SK-N-SH treated with all-trans-retinoic acid at 6 μM for 48 hours (cell line): ENCODE measurements around the gene FAXDC2.

ENCODE experiments used
- CREB5 ChIP-seq: fragments of 250-450 bp; sonication (Bioruptor Pico); IDR thresholded peaks from 2 replicates; pipeline ENCODE4 v1.5.1; 2020; ENCODE audit warnings: low read depth, mild to moderate bottlenecking, moderate library complexity
- ESRRG ChIP-seq: fragments of 250-450 bp; sonication (Bioruptor Pico); IDR thresholded peaks from 2 replicates; pipeline ENCODE4 v1.6.1; 2021; ENCODE audit warnings: mild to moderate bottlenecking
- PATZ1 ChIP-seq: fragments of 250-450 bp; sonication (Bioruptor Pico); IDR thresholded peaks from 2 replicates; pipeline ENCODE4 v1.8.0; 2020; ENCODE audit warnings: mild to moderate bottlenecking, moderate library complexity, borderline replicate concordance
- PPARA ChIP-seq: fragments of 250-450 bp; sonication (Bioruptor Pico); IDR thresholded peaks from 2 replicates; pipeline ENCODE4 v1.5.0; 2020; ENCODE audit warnings: mild to moderate bottlenecking, borderline replicate concordance
- ZC3H10 ChIP-seq: fragments of 250-450 bp; sonication (Bioruptor Pico); IDR thresholded peaks from 2 replicates; pipeline ENCODE4 v1.5.1; 2021; ENCODE audit warnings: mild to moderate bottlenecking, moderate library complexity
- ZFP3 ChIP-seq: fragments of 250-450 bp; sonication (Bioruptor Pico); IDR thresholded peaks from 2 replicates; pipeline ENCODE4 v1.5.0; 2020; ENCODE audit warnings: mild to moderate bottlenecking, moderate library complexity
- ZFP30 ChIP-seq: fragments of 450-650 bp; formaldehyde crosslinking; IDR thresholded peaks from 2 replicates; pipeline ENCODE4 v1.5.0; 2022; ENCODE audit warnings: mild to moderate bottlenecking, moderate library complexity

- TF ChIP-seq PPARA (CRISPR knock-in tag), result no peak
- no peak for TF ChIP-seq PATZ1 (CRISPR knock-in tag)
- no peak for TF ChIP-seq CREB5 (CRISPR knock-in tag)
- no peak for TF ChIP-seq ZC3H10 (CRISPR knock-in tag)
- no peak for TF ChIP-seq ZFP30 (CRISPR knock-in tag)
- no peak for TF ChIP-seq ESRRG (CRISPR knock-in tag)
- no peak for TF ChIP-seq ZFP3
Observed at GRCh38 chr5:154820383-154820782, 30.0 kb downstream of the FAXDC2 start.
